K562 (cell line): ENCODE results near the gene CDAN1.

Experiments
- EGR1 ChIP-seq: fragments of 450-650 bp; conservative IDR thresholded peaks from 2 replicates; pipeline ENCODE4 v1.6.1; 2017; ENCODE audit warnings: mild to moderate bottlenecking
- FIP1L1 ChIP-seq: fragments of 200-400 bp; formaldehyde crosslinking; IDR thresholded peaks from 2 replicates; pipeline ENCODE4 v1.6.1; 2018; ENCODE audit warnings: mild to moderate bottlenecking, low read depth, low read length; ENCODE audit not compliant: poor library complexity, severe bottlenecking
- MEF2A ChIP-seq: IDR thresholded peaks from 2 replicates; pipeline ENCODE4 v1.6.1; 2011; ENCODE audit warnings: low read depth, mild to moderate bottlenecking, low read length, moderate library complexity; ENCODE audit not compliant: control insufficient read depth
- MIER1 ChIP-seq: fragments of 450-650 bp; IDR thresholded peaks from 2 replicates; pipeline ENCODE4 v1.6.1; 2016; ENCODE audit warnings: antibody characterized with exemption, mild to moderate bottlenecking, low read depth
- MYC ChIP-seq, 2 experiments: fragments of 250-450 bp in 1 of 2; sonication (Bioruptor Pico) in 1 of 2; IDR thresholded peaks; 2 replicates each; pipeline versions ENCODE4 v1.5.1 to v1.6.1; 2012 to 2021; ENCODE audit warnings: low read depth in 2 of 2, borderline replicate concordance in 1 of 2, improper control_type of control experiment in 1 of 2, low read length in 1 of 2, mild to moderate bottlenecking in 1 of 2, moderate library complexity in 1 of 2
- POLR2A ChIP-seq: fragments of 450-650 bp; conservative IDR thresholded peaks from 2 replicates; pipeline ENCODE4 v1.6.1; 2016
- TCF7L2 ChIP-seq: fragments of 150-350 bp; IDR thresholded peaks from 2 replicates; pipeline ENCODE4 v1.6.1; 2016; ENCODE audit warnings: low read depth, mild to moderate bottlenecking, low read length, moderate library complexity
- YY1 ChIP-seq, 3 experiments: IDR thresholded peaks; 2 replicates each; pipeline ENCODE4 v1.6.1; 2011; ENCODE audit warnings: low read length in 2 of 3, mild to moderate bottlenecking in 2 of 3, moderate library complexity in 2 of 3, borderline replicate concordance in 1 of 3, control low read depth in 1 of 3, low read depth in 1 of 3; ENCODE audit not compliant: insufficient read depth in 3 of 3, insufficient replicate concordance in 2 of 3, control insufficient read depth in 1 of 3, insufficient read length in 1 of 3; ENCODE audit errors: extremely low read depth in 1 of 3
- ZBED1 ChIP-seq: IDR thresholded peaks from 2 replicates; pipeline ENCODE4 v1.6.1; 2014
- ZNF551 ChIP-seq: fragments of 250-450 bp; sonication (Bioruptor Pico); IDR thresholded peaks from 2 replicates; pipeline ENCODE4 v1.5.0; 2021; ENCODE audit warnings: mild to moderate bottlenecking, moderate library complexity
- TF ChIP-seq, protein P1 (sequence below), 2 experiments: fragments of 450-650 bp in 1 of 2; sonication (generic) in 1 of 2; formaldehyde crosslinking; conservative IDR thresholded peaks; 2 replicates each; pipeline versions ENCODE4 v1.4.0 to v1.8.1; 2020 to 2022; ENCODE audit warnings: mild to moderate bottlenecking in 1 of 2, missing genetic modification reagents in 1 of 2
- TF ChIP-seq, protein P2 (sequence below): fragments of 450-650 bp; IDR thresholded peaks from 2 replicates; pipeline ENCODE4 v1.6.1; 2014; ENCODE audit warnings: low read depth, mild to moderate bottlenecking, moderate library complexity, borderline replicate concordance
- TF ChIP-seq, protein P3 (sequence below), 3 experiments: IDR thresholded peaks in 2 of 3; conservative IDR thresholded peaks in 1 of 3; 2 replicates each; pipeline ENCODE4 v1.5.1; 2011 to 2012; ENCODE audit warnings: low read length in 3 of 3, mild to moderate bottlenecking in 3 of 3, control low read depth in 2 of 3, improper control_type of control experiment in 1 of 3, inconsistent platforms in 1 of 3, low read depth in 1 of 3, mixed read lengths in 1 of 3, moderate library complexity in 1 of 3; ENCODE audit not compliant: insufficient read depth in 2 of 3

DNA sequence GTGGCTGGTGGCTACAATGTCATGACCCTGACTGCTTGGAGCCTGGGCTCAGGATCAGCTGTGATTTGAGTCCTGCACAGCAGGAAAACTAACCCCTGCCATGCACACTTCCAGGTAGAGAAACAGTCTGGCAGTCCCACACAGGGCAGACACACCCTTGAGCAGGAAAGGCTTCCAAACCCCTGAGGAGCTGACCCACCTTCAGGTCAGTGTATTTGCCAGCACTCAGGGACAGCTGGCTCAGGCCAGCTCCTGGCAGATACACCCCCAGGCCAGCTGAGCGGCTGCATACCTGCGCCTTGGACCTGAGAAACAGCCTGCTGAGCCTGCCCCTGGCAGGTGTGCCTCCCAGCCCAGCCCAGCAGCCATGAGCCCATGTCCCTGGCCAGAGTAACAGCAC lies 22.2 kb upstream of the CDAN1 start:
- TF ChIP-seq EGR1, result no peak
- TF ChIP-seq, protein P1, sequence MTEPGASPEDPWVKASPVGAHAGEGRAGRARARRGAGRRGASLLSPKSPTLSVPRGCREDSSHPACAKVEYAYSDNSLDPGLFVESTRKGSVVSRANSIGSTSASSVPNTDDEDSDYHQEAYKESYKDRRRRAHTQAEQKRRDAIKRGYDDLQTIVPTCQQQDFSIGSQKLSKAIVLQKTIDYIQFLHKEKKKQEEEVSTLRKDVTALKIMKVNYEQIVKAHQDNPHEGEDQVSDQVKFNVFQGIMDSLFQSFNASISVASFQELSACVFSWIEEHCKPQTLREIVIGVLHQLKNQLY (CRISPR knock-in tag; conservative IDR thresholded peaks at IDR 0.05), result no peak
- TF ChIP-seq MYC (IDR thresholded peaks at IDR 0.05; ENCODE audit: low read depth, low read length), result no peak
- TF ChIP-seq MYC (CRISPR knock-in tag; IDR thresholded peaks at IDR 0.05; ENCODE audit: borderline replicate concordance, low read depth), result no peak
- TF ChIP-seq FIP1L1, result no peak
- no peak for TF ChIP-seq YY1 (IDR thresholded peaks at IDR 0.05; ENCODE audit: borderline replicate concordance in 1 of 3, control insufficient read depth in 1 of 3, extremely low read depth in 1 of 3, insufficient read depth in 3 of 3, insufficient read length in 1 of 3, insufficient replicate concordance in 2 of 3, low read depth in 1 of 3, low read length in 2 of 3)
- TF ChIP-seq POLR2A, result no peak
- TF ChIP-seq MEF2A, result no peak
- TF ChIP-seq, protein P2, sequence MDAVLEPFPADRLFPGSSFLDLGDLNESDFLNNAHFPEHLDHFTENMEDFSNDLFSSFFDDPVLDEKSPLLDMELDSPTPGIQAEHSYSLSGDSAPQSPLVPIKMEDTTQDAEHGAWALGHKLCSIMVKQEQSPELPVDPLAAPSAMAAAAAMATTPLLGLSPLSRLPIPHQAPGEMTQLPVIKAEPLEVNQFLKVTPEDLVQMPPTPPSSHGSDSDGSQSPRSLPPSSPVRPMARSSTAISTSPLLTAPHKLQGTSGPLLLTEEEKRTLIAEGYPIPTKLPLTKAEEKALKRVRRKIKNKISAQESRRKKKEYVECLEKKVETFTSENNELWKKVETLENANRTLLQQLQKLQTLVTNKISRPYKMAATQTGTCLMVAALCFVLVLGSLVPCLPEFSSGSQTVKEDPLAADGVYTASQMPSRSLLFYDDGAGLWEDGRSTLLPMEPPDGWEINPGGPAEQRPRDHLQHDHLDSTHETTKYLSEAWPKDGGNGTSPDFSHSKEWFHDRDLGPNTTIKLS, result no peak
- no peak for TF ChIP-seq ZBED1
- no peak for TF ChIP-seq MIER1
- TF ChIP-seq ZNF551 (CRISPR knock-in tag), result no peak
- TF ChIP-seq, protein P3, sequence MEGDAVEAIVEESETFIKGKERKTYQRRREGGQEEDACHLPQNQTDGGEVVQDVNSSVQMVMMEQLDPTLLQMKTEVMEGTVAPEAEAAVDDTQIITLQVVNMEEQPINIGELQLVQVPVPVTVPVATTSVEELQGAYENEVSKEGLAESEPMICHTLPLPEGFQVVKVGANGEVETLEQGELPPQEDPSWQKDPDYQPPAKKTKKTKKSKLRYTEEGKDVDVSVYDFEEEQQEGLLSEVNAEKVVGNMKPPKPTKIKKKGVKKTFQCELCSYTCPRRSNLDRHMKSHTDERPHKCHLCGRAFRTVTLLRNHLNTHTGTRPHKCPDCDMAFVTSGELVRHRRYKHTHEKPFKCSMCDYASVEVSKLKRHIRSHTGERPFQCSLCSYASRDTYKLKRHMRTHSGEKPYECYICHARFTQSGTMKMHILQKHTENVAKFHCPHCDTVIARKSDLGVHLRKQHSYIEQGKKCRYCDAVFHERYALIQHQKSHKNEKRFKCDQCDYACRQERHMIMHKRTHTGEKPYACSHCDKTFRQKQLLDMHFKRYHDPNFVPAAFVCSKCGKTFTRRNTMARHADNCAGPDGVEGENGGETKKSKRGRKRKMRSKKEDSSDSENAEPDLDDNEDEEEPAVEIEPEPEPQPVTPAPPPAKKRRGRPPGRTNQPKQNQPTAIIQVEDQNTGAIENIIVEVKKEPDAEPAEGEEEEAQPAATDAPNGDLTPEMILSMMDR (IDR thresholded peaks at IDR 0.05 in 2 of 3, conservative IDR thresholded peaks at IDR 0.05 in 1 of 3; ENCODE audit: insufficient read depth in 2 of 3, low read depth in 1 of 3, low read length in 3 of 3), result no peak
- TF ChIP-seq TCF7L2, result no peak
